GM18511 (cell line): ENCODE data around the gene FGFRL1.

Experiments used
- ATAC-seq: cut with Tn5 transposase; IDR thresholded peaks from one replicate; pipeline ENCODE4 v1.9.1; 2021; ENCODE audit warnings: mild to moderate bottlenecking, moderate library complexity; ENCODE audit not compliant: unreplicated experiment

FGFRL1 gene

DNA sequence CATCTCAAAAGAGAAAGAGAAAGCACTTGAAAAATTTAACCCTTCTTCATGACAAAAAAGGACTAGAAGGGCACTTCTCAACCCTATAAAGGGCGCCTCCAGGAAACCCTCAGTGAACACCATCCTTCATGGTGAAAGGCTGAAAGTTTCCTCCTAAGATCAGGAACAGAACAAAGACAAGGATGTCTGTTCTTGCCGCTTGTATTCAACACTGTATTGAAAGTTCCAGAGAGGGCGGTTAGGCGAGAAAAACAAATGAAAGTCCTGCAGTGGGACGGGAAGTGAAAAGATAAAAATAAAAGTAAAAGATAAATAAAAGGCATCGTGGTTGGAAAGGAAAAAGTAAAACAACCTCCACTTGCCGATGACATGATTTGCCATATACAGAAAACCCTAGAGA lies 51.0 kb downstream of the FGFRL1 start:
- no peak for ATAC-seq

DNA sequence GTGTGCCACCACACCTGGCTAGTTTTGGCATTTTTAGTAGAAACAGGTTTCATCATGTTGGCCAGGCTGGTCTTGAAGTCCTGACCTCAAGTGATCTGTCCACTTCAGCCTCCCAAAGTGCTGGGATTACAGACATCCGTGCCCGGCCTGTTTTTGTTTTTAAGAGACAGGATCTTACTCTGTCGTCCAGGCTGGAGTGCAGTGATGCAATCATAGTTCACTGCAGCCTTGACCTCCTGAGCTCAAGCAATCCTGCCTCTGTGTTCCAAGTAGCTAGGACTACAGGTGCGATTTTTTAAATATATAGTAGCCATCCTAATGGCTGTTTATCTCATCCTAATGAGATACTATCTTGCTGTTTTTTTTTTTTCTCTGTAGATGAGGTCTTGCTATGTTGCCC lies 54.3 kb downstream of the FGFRL1 start:
- no peak for ATAC-seq

DNA sequence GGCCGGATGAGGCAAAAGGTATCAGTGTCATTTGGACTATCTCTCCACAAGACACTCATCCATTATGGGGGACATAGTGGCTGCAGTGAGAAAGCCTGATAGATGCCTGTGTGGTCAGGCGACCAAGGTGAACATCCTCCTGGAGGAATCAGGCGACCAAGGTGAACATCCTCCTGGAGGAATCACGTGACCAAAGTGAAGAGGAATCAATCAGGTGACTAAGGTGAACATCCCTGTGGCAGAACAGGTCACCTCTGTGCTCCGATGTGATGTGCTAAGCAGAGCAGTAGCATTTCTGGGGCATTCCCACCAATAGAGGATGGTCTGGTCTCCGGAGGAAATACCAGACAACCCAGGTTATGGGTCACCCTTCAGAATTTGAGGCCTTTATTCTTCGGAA lies 58.0 kb downstream of the FGFRL1 start:
- ATAC-seq: no peak

DNA sequence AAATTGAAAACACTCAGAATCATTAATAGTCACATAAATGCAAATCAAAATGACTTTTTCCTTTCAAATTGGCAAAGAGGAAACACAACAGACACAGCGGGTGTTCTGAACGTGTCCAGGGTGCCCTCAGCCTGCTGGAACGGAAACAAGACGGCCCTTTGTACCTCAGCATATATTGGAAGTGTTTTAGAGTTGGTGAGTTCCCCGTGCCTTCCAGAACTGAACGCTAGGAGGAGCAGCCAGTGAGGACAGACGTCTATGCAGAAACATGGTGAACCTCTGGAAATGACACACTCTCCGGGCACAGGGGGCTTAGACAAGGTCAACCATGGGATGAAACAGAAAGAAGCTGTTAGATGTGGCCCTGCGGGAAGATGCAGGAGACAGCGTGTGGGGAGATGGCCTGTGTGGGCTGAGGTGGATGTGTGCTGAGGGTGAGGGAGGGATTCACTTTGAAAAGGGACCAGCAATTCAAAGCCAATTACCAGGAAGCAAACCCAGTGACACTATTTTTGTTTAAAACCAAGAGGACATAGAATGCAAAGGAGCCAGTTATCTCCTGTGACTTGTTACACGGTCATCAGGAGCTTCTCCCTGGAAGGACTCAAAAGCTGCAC lies 61.5 kb downstream of the FGFRL1 start:
- no peak for ATAC-seq

DNA sequence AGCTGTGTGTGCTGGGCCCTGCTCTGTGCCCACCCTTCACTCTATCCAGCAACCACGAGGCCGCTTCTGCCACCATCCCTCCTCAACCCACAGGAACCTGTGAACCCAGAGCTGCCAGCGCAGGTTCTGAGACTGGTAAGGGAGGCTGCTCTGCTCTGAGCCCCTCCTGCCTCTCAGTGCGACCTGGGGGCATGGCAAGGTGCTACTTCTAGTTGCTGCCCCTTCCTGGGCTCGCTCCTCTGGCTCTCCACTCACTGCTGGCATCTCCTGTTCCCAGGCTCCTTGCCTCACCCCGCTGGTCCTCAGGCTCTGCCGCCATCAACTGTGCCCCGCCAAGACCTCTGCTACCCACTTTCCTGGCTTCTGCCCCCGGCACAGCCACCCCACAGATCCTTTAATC lies 62.7 kb downstream of the FGFRL1 start:
- no peak for ATAC-seq

DNA sequence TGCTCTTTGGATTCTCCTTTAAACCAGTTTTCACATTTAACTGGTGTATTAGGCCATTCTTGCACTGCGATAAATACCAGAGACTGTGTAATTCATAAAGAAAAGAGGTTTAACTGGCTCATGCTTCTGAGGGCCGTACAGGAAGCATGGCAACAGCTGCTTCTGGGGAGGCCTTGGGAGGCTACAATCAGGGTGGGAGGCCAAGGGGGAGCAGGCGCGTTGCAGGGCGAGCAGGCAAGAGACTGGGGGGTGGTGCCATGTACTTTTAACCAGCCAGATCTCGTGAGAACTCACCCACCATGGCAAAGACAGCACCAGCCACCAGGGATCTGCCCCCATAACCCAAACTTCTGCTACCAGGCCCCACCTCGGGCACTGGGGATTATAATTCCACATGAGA lies 63.8 kb downstream of the FGFRL1 start:
- ATAC-seq: no peak

DNA sequence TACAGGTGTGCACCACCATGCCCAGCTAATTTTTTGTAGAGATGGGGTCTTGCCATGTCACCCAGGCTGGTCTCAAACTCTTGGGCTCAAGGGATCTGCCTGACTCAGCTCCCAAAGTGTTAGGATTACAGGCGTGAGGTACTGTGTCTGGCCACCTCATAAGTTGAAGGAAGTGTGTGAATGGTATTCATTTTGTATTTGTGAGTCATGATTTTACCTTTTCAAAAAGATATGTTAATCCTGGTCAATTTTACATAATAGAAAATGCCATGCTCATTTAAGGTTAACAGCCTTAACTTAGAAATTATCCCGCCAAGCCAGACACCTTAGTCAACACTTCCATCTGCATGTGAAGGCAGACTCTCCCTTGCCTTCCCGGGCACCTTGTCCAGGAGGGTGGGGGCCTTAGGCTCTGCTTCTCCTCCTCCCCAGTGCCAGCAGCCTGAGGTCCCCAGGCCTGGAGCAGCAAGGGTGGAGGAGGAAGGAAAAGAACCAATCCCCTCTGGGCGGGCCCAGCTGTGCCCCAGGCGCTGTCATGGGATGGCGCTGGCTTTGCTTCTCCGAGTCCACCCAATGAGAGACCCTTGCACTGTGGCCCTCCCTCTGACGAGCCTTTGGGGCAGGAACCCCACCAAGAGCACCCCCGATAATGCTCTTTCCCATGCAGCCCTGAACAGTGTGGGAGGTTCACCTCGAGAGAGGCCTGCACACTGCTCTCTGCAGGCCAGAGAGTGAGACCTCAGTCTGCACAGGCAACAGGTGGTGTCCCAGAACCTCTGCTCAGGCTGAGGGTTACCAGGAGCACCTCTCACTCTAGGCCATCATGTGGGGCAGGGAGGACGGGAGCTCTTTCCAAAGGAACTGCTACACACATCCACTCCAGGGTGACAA lies 64.6 kb downstream of the FGFRL1 start:
- no peak for ATAC-seq
